H1 (cell line): ENCODE results near the gene EFHD1. TPM values are rescaled to one million over a fixed set of nuclear protein-coding genes. Genes with fewer than 3 reads are reported as not detected.

ENCODE experiments used
- CTCF ChIA-PET: fragments of 300-600 bp; sonication (Branson Sonifier 250); formaldehyde crosslinking; loops from one replicate; lab custom pipeline; 2021; ENCODE audit not compliant: partially characterized antibody; lab: Charles Lee
- POLR2A ChIA-PET: fragments of 300-600 bp; sonication (Branson Sonifier 250); formaldehyde crosslinking; loops from one replicate; lab custom pipeline; 2021; ENCODE audit warnings: inconsistent platforms; ENCODE audit not compliant: partially characterized antibody; lab: Charles Lee
- DNase-seq, 2 experiments: peaks; one replicate each; pipeline versions ENCODE4 v3.0.0 to v3.0.0-alpha.2; 2010 to 2022; ENCODE audit warnings: low spot score in 2 of 2, low read depth in 1 of 2, mixed read lengths in 1 of 2
- FAIRE-seq: peaks from 2 replicates; lab custom pipeline; 2011; peaks lifted over from hg19 to GRCh38; lab: Jason Lieb, UNC
- H2AFZ ChIP-seq: 2 replicates; pipeline ENCODE4 v1.8.1; 2012; ENCODE audit warnings: low read length, inconsistent platforms
- H2AK5ac ChIP-seq: 2 replicates; pipeline ENCODE4 v1.6.1; 2013; ENCODE audit warnings: low read depth, low read length
- H2BK120ac ChIP-seq: replicated peaks from 2 replicates; pipeline ENCODE3; 2013; ENCODE audit warnings: low read depth, low read length, inconsistent platforms
- H2BK12ac ChIP-seq: 2 replicates; pipeline ENCODE4 v1.6.1; 2013; ENCODE audit warnings: low read depth, low read length
- H2BK15ac ChIP-seq: 2 replicates; pipeline ENCODE4 v1.6.1; 2013; ENCODE audit warnings: low read length
- H2BK20ac ChIP-seq: 2 replicates; pipeline ENCODE4 v1.6.1; 2013; ENCODE audit warnings: low read length
- H2BK5ac ChIP-seq: 2 replicates; pipeline ENCODE4 v1.6.1; 2013; ENCODE audit warnings: low read depth, low read length
- H3K14ac ChIP-seq: 2 replicates; pipeline ENCODE4 v1.6.1; 2013; ENCODE audit warnings: inconsistent platforms; ENCODE audit not compliant: insufficient read length
- H3K18ac ChIP-seq: 2 replicates; pipeline ENCODE4 v1.6.1; 2013; ENCODE audit warnings: low read length; ENCODE audit errors: extremely low read depth
- H3K23ac ChIP-seq: 2 replicates; pipeline ENCODE4 v1.6.1; 2013; ENCODE audit warnings: inconsistent platforms; ENCODE audit not compliant: insufficient read length
- H3K23me2 ChIP-seq: 2 replicates; pipeline ENCODE4 v1.6.1; 2013; ENCODE audit warnings: low read depth, low read length
- H3K27ac ChIP-seq: 2 replicates; pipeline ENCODE4 v1.6.1; 2011; ENCODE audit warnings: low read depth, low read length, inconsistent platforms
- H3K27me3 ChIP-seq, 4 experiments: replicated peaks in 1 of 4; 1 replicate in 1 of 4; 2 replicates in 3 of 4; pipeline versions ENCODE4 v1.6.1 to v1.8.1; 2011 to 2013; ENCODE audit warnings: low read length in 3 of 4, mild to moderate bottlenecking in 3 of 4, inconsistent platforms in 2 of 4, mixed read lengths in 2 of 4, moderate library complexity in 1 of 4; ENCODE audit not compliant: control insufficient read depth in 3 of 4, insufficient read depth in 3 of 4; ENCODE audit errors: extremely low read depth in 1 of 4
- H3K36me3 ChIP-seq, 4 experiments: 2 replicates each; pipeline versions ENCODE4 v1.6.1 to v1.8.1; 2011 to 2013; ENCODE audit warnings: mild to moderate bottlenecking in 4 of 4, low read length in 3 of 4, moderate library complexity in 2 of 4, control low read depth in 1 of 4, inconsistent platforms in 1 of 4; ENCODE audit not compliant: insufficient read depth in 4 of 4, control insufficient read depth in 2 of 4
- H3K4ac ChIP-seq: replicated peaks from 2 replicates; pipeline ENCODE3; 2013; ENCODE audit warnings: low read length, low read depth, mixed read lengths, inconsistent platforms; ENCODE audit not compliant: insufficient read length
- H3K4me1 ChIP-seq, 4 experiments: replicated peaks in 1 of 4; 1 replicate in 1 of 4; 2 replicates in 3 of 4; pipeline versions ENCODE4 v1.6.1 to v1.8.1; 2011 to 2013; ENCODE audit warnings: low read length in 3 of 4, inconsistent platforms in 2 of 4, mixed read lengths in 1 of 4; ENCODE audit not compliant: insufficient read depth in 4 of 4, control insufficient read depth in 3 of 4
- H3K4me2 ChIP-seq, 2 experiments: 2 replicates each; pipeline versions ENCODE4 v1.6.1 to v1.8.1; 2011 to 2013; ENCODE audit warnings: low read depth in 2 of 2, low read length in 2 of 2, control low read depth in 1 of 2, inconsistent platforms in 1 of 2, mild to moderate bottlenecking in 1 of 2; ENCODE audit not compliant: insufficient read depth in 1 of 2
- H3K4me3 ChIP-seq, 4 experiments: fragments of 200-600, 300-600 bp in 1 of 4; sonication (generic), shearing (Covaris generic), sonication (Bioruptor Twin) in 1 of 4; 2 replicates each; pipeline versions ENCODE4 v1.5.1 to v1.8.1; 2011 to 2016; ENCODE audit warnings: low read length in 4 of 4, low read depth in 3 of 4, control low read depth in 2 of 4, inconsistent platforms in 2 of 4, mild to moderate bottlenecking in 2 of 4, mixed read lengths in 1 of 4, moderate library complexity in 1 of 4; ENCODE audit not compliant: insufficient read depth in 2 of 4; ENCODE audit errors: extremely low read depth in 1 of 4
- H3K56ac ChIP-seq: replicated peaks from 2 replicates; pipeline ENCODE3; 2013; ENCODE audit warnings: low read depth, mild to moderate bottlenecking, mixed read lengths, low read length, inconsistent platforms; ENCODE audit not compliant: insufficient read length
- H3K79me1 ChIP-seq: 2 replicates; pipeline ENCODE4 v1.6.1; 2013; ENCODE audit warnings: low read depth, low read length, control low read depth
- H3K79me2 ChIP-seq, 2 experiments: 2 replicates each; pipeline versions ENCODE4 v1.6.1 to v1.8.1; 2012 to 2013; ENCODE audit warnings: low read length in 2 of 2, mild to moderate bottlenecking in 2 of 2, inconsistent platforms in 1 of 2; ENCODE audit not compliant: insufficient read depth in 2 of 2, control insufficient read depth in 1 of 2
- H3K9ac ChIP-seq, 4 experiments: replicated peaks in 1 of 4; 1 replicate in 1 of 4; 2 replicates in 3 of 4; pipeline versions ENCODE4 v1.6.1 to v1.8.1; 2011 to 2013; ENCODE audit warnings: low read depth in 3 of 4, low read length in 3 of 4, control low read depth in 2 of 4, mild to moderate bottlenecking in 2 of 4, moderate library complexity in 2 of 4, inconsistent platforms in 1 of 4; ENCODE audit errors: extremely low read depth in 1 of 4
- H3K9me3 ChIP-seq, 2 experiments: 2 replicates each; pipeline versions ENCODE4 v1.6.1 to v1.8.1; 2012 to 2013; ENCODE audit warnings: mild to moderate bottlenecking in 2 of 2, moderate library complexity in 2 of 2, control low read depth in 1 of 2, inconsistent platforms in 1 of 2, low read depth in 1 of 2, low read length in 1 of 2, mixed read lengths in 1 of 2; ENCODE audit not compliant: insufficient read depth in 2 of 2
- H4K20me1 ChIP-seq, 2 experiments: replicated peaks in 1 of 2; 2 replicates each; pipeline versions ENCODE3 to v1.8.1; 2011 to 2013; ENCODE audit warnings: inconsistent platforms in 2 of 2, low read length in 2 of 2, mild to moderate bottlenecking in 1 of 2; ENCODE audit not compliant: insufficient read depth in 2 of 2, control insufficient read depth in 1 of 2
- H4K5ac ChIP-seq: 2 replicates; pipeline ENCODE4 v1.6.1; 2013; ENCODE audit warnings: low read length, low read depth, mixed read lengths, inconsistent platforms; ENCODE audit not compliant: insufficient read length
- H4K8ac ChIP-seq: 2 replicates; pipeline ENCODE4 v1.8.0; 2013; ENCODE audit warnings: mild to moderate bottlenecking, moderate library complexity, low read length, inconsistent platforms; ENCODE audit not compliant: insufficient read depth; ENCODE audit errors: extremely low read depth
- H4K91ac ChIP-seq: replicated peaks from 2 replicates; pipeline ENCODE3; 2013; ENCODE audit warnings: low read length, mixed read lengths, inconsistent platforms; ENCODE audit not compliant: insufficient read length
- ATF3 ChIP-seq: IDR thresholded peaks from 2 replicates; pipeline ENCODE4 v1.6.1; 2011; ENCODE audit warnings: low read depth, mild to moderate bottlenecking, low read length; ENCODE audit not compliant: insufficient read depth
- MAX ChIP-seq: IDR thresholded peaks from 2 replicates; pipeline ENCODE4 v1.6.1; 2012; ENCODE audit warnings: inconsistent platforms
- RAD21 ChIP-seq, 2 experiments: IDR thresholded peaks in 1 of 2; conservative IDR thresholded peaks in 1 of 2; 2 replicates each; pipeline ENCODE4 v1.6.1; 2011; ENCODE audit warnings: low read depth in 2 of 2, low read length in 2 of 2, improper control_type of control experiment in 1 of 2, inconsistent platforms in 1 of 2, mild to moderate bottlenecking in 1 of 2, moderate library complexity in 1 of 2
- SAP30 ChIP-seq: fragments of 300-600 bp; sonication (generic); IDR thresholded peaks from 2 replicates; pipeline ENCODE4 v1.7.1; 2012; ENCODE audit warnings: low read length, moderate library complexity, mild to moderate bottlenecking, inconsistent platforms; ENCODE audit not compliant: insufficient read depth, insufficient replicate concordance
- YY1 ChIP-seq: IDR thresholded peaks from 2 replicates; pipeline ENCODE4 v1.6.1; 2011; ENCODE audit warnings: low read depth, mild to moderate bottlenecking, low read length
- WGBS, 2 experiments: shearing (Covaris generic) in 1 of 2; methylation state at CpG; one replicate each; pipeline versions ENCODE4 v1.1.6 to v1.1.7; 2013 to 2015; ENCODE audit warnings: low lambda C conversion rate in 2 of 2, mixed read lengths in 2 of 2, inconsistent platforms in 1 of 2, low coverage in 1 of 2, missing lambda C conversion rate in 1 of 2; ENCODE audit not compliant: insufficient replicate concordance in 2 of 2, insufficient coverage in 1 of 2, insufficient read length in 1 of 2; ENCODE audit errors: extremely low coverage in 1 of 2, missing lambda C conversion rate in 1 of 2; 5-methylcytosine and 5-hydroxymethylcytosine counted together
- polyA plus RNA-seq, 7 experiments: library from polyadenylated mRNA; depleted of rRNA in 3 of 7; stranded (reverse) in 5 of 7; unstranded in 2 of 7; fragments of >200 nt in 5 of 7; fragments of 200-250 nt in 2 of 7; gene quantifications; 1 replicate in 5 of 7; 2 replicates in 1 of 7; 4 replicates in 1 of 7; pipeline versions ENCODE4 v1.2.1 to v1.2.3, GENCODE V29; 2011 to 2013; ENCODE audit warnings: missing spikeins in 2 of 7, mixed read lengths in 2 of 7
- total RNA-seq: library from RNA; stranded (reverse); fragmentation: NEBNext Ultra II Directional; extraction: Animal tissue kit (Norgen Biotek cat#: 25700); gene quantifications from 2 replicates; pipeline ENCODE4 v1.2.1, GENCODE V29; 2021
- TF ChIP-seq, protein P1 (sequence below), 3 experiments: IDR thresholded peaks; 1 replicate in 2 of 3; 2 replicates in 1 of 3; pipeline versions ENCODE4 v1.5.1 to v1.6.1; 2011; ENCODE audit warnings: low read length in 3 of 3, mild to moderate bottlenecking in 3 of 3, inconsistent platforms in 2 of 3, low read depth in 1 of 3, moderate library complexity in 1 of 3; ENCODE audit not compliant: insufficient read depth in 1 of 3; ENCODE audit errors: control extremely low read depth in 1 of 3

Gene EFHD1
- total and polyA plus RNA-seq, 2 of the 8 experiments (the other 6 are each of a cell fraction or from before 2014, with no cell fraction given), result 3.4 to 4.5 TPM

DNA sequence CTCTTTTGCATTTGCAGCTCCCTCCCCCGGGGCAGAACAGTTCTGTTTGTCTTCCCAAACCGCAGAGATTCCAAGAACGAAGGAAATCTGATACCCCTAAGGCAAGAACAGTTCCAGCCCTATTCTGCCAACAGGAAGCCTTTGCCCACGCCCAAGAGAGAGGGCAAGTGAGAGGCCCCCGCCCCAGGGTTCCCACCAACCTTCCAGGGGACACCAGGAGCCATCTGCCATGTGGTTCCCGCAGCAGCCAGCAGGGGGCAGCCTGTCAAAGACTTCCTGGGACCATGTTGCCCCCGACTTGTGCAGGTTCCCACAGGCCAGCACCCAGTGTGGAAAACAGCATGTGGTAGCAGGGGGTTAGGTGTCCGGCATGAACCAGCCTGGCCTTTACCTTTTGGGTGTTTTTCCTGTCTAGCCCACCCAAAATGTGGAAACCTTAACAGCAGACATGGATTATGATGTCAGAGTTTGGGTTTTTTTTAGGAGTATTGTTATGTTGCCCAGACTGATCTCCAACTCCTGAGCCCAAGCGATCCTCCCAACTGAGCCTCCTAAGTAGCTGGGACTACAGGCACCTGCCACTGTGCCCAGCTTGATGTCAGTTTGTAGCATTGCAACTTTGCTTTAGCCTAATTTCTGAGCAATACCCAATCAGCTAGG is 21.7 kb upstream of the EFHD1 start:
- H3K27me3 ChIP-seq, result no peaks in the 10 kb centered on the region
- no peak overlapping the region for H3K14ac ChIP-seq
- H3K4ac ChIP-seq, result no peak overlapping the region
- H4K8ac ChIP-seq, result no peak overlapping the region
- no peak overlapping the region for H2BK20ac ChIP-seq
- no peaks in the 10 kb centered on the region for H3K36me3 ChIP-seq
- no peak overlapping the region for H4K5ac ChIP-seq
- no peak overlapping the region for H2BK120ac ChIP-seq
- no peak overlapping the region for H2BK5ac ChIP-seq
- no peaks in the 10 kb centered on the region for H3K79me2 ChIP-seq
- H2BK12ac ChIP-seq, result no peak overlapping the region
- DNase-seq (peak in 1 of 2 experiments; percentile 96), FAIRE-seq (no peak)
- no peak overlapping the region for H3K4me2 ChIP-seq
- H3K79me1 ChIP-seq, result no peaks in the 10 kb centered on the region
- no peaks in the 10 kb centered on the region for H3K4me1 ChIP-seq
- H2AFZ ChIP-seq, result no peak overlapping the region
- H3K27ac ChIP-seq, result no peak overlapping the region
- no peak overlapping the region for H3K4me3 ChIP-seq
- no peak overlapping the region for H3K9ac ChIP-seq
- 78% methylated on average over 9 of the region's 9 CpGs; no CpG with 5 or more reads in 1 of the 2 experiments for WGBS, 2 experiments
- ChIA-PET POLR2A (interaction anchor here (1.0 kb wide), 1 partner anchor 21 kb away, joined by 4 read pairs; no protein-coding TSS in a partner anchor), CTCF (interaction anchor here (0.6 to 4.2 kb wide), 22 partner anchors 8 to 107 kb away, joined by 3 to 58 read pairs (median 5); partner anchors contain the start of gene EFHD1)
- H3K56ac ChIP-seq, result no peak overlapping the region
- H3K23ac ChIP-seq, result no peak overlapping the region
- no peak overlapping the region for H2BK15ac ChIP-seq
- H3K9me3 ChIP-seq, result no peaks in the 10 kb centered on the region
- H4K91ac ChIP-seq, result no peak overlapping the region
- no peak overlapping the region for H3K18ac ChIP-seq
- H2AK5ac ChIP-seq, result no peak overlapping the region
- peaks cover 5% of the 10 kb centered on the region; the same call in 1 of the 2 replicates for H3K23me2 ChIP-seq
- TF ChIP-seq YY1 (0 out of 2 replicates have a peak, but pooled peaks have one; percentile 43), RAD21 (IDR thresholded peaks at IDR 0.05 in 1 of 2, conservative IDR thresholded peaks at IDR 0.05 in 1 of 2; ENCODE audit: low read depth in 2 of 2, low read length in 2 of 2) (peak; percentile 58 to 72), MAX (peak; percentile 54), ATF3 (0 out of 2 replicates have a peak, but pooled peaks have one; percentile 30), SAP30 (no peak)
- TF ChIP-seq, protein P1, sequence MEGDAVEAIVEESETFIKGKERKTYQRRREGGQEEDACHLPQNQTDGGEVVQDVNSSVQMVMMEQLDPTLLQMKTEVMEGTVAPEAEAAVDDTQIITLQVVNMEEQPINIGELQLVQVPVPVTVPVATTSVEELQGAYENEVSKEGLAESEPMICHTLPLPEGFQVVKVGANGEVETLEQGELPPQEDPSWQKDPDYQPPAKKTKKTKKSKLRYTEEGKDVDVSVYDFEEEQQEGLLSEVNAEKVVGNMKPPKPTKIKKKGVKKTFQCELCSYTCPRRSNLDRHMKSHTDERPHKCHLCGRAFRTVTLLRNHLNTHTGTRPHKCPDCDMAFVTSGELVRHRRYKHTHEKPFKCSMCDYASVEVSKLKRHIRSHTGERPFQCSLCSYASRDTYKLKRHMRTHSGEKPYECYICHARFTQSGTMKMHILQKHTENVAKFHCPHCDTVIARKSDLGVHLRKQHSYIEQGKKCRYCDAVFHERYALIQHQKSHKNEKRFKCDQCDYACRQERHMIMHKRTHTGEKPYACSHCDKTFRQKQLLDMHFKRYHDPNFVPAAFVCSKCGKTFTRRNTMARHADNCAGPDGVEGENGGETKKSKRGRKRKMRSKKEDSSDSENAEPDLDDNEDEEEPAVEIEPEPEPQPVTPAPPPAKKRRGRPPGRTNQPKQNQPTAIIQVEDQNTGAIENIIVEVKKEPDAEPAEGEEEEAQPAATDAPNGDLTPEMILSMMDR (IDR thresholded peaks at IDR 0.05; ENCODE audit: control extremely low read depth in 1 of 3, insufficient read depth in 1 of 3, low read depth in 1 of 3, low read length in 3 of 3), result peak; percentile 76 to 92 (median 84)
- peaks cover 0 to 1% of the 10 kb centered on the region in 2 experiments for H4K20me1 ChIP-seq
